ENCODE data around the gene MEAF6.

MEAF6 gene

DNA sequence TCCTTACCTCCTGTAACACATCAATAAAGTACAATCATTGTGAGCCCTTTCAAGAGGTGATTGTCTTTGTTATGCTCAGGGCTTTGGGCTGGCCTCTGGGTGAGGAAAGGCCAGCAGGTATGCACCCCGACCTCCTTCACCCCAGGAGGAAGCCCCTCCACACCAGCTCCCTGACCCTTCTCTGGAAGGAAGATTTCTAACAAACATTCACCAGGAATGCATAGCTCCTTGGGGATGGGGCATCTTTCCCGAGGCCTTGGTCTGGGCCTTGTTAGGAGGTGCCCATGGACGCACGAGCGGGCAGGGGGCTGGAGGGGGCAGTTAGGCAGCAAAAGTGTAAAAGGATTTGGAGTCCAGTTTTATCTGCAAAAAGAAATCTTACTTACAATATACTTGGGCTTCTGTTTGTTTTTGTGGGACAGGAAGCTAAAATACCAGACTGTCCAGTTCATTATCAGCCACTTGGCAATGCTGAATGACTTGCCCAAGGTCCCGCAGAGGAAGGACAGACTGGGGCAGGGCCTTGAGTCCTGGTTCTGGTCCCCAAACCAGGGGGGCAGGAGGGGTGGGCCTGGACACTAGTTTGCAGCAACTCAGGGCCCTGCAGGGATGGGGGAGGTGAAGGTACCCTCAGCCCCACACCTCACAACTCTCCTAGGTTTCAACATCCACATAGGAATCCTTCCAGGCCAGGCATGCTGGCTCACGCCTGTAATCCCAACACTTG, 30.1 kb downstream of the MEAF6 start:
- no peak for DNase-seq (ENCODE audit: low read depth in 2 of 2)

DNA sequence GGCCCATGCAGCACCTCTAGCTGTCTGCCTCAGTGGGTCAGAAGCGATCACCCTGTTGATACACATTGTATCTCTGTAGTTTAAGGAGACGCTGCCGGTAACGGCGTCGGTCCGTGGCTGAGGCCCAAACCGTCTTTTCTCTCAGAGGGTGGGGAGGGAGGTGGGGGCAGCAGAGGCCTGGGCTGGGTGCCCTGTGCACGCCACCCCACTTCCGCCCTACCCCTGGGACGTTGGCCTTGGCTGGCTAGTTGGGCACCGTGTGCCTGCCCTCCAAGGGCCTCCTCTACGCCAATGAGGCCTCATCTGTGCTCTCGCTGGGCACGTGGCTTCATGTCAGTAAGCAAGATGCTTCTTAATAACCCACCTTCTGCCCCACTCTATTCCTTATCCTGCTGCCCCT, 30.8 kb downstream of the MEAF6 start:
- no peak for DNase-seq (ENCODE audit: low read depth in 2 of 2)

DNA sequence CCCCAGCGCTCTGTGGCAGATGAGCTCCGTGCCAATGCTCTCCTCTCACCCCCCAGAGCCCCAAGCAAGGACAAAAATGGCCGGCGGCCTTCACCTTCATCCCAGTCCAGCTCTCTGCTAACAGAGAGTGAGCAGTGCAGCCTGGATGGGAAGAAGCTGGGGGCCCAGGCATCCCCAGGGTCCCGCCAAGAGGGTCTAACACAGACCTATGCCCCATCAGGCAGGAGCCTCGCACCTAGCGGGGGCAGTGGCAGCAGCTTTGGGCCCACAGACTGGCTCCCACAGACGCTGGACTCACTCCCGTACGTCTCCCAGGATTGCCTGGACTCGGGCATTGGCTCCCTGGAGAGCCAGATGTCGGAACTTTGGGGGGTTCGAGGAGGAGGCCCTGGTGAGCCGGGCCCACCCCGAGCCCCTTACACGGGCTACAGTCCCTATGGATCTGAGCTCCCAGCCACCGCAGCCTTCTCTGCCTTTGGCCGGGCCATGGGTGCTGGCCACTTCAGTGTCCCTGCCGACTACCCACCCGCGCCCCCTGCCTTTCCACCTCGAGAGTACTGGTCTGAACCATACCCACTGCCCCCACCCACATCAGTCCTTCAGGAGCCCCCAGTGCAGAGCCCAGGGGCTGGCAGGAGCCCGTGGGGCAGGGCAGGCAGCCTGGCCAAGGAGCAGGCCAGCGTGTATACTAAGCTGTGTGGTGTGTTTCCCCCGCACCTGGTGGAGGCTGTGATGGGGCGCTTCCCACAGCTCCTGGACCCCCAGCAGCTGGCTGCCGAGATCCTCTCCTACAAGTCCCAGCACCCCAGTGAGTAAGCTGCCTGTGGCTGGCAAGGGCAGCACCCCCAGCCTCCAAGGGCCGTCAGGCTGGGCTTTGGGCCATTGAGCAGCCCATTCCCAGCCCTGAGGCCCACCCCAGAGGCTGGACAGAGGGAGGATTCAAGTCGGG, 31.5 kb downstream of the MEAF6 start:
- no peak for DNase-seq (ENCODE audit: low read depth in 2 of 2)

DNA sequence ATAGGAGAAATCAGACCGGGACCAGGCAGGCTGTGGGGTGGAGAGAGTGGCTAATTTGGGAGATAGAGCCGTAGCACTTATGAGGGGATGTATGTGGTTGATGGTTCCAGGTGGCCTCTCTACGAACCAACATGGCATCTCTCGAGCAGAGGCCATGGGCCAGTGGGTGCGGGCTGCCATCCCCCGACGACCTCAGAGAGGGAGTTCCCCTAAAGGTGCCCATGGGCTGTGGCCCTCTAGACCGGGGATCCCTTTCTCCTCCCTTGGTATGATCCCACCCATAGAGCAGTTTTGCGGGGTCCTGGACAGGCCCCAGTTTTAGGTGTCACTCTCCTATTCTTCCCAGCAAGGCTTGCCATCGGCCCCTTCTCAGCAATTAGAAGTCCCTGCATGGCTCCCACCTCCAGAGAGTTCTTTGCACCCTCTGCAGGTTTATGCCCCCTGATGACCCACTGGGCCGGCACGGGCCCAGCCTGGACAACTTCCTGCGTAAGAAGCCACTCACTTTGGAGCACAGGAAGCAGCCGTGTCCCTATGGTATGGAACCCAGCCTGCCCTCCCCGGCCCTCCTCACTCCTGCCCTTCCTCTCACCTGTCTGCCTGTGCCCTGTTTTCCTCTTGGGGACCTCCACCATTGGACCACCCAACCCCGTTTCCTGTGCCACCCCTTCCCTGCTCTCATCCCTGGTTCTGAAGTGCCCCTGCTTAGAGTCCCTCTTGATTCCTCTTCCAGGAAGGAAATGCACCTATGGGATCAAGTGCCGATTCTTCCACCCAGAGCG, 32.4 kb downstream of the MEAF6 start:
- DNase-seq (ENCODE audit: low read depth in 2 of 2) = no peak

DNA sequence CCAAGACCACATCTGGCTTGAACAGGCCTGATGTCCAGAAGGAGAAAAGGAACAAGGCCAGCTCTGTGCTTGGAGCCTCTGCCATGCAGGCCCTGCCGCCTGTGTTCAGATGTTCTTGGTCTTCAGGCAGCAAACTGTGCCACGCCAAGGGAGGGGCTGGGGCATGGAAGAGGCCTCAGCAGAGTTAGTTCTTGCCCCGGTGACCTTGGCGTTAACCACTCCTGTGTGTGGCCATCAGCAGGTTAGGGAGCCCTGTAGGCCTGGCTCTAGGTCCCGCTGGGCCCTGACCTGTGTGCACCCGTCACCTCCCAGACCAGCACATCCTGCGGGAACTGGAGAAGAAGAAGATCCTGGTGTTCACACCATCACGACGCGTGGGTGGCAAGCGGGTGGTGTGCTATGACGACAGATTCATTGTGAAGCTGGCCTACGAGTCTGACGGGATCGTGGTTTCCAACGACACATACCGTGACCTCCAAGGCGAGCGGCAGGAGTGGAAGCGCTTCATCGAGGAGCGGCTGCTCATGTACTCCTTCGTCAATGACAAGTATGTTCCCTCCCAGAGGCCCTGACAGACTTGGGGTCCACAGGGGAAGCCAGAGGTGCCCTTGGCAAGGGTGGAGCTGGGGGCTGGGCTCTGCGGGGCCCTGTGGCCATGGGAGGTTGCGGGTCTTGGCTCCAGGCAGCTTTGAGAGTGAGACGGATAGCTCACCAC, 33.1 kb downstream of the MEAF6 start:
- no peak for DNase-seq (ENCODE audit: low read depth in 2 of 2)

DNA sequence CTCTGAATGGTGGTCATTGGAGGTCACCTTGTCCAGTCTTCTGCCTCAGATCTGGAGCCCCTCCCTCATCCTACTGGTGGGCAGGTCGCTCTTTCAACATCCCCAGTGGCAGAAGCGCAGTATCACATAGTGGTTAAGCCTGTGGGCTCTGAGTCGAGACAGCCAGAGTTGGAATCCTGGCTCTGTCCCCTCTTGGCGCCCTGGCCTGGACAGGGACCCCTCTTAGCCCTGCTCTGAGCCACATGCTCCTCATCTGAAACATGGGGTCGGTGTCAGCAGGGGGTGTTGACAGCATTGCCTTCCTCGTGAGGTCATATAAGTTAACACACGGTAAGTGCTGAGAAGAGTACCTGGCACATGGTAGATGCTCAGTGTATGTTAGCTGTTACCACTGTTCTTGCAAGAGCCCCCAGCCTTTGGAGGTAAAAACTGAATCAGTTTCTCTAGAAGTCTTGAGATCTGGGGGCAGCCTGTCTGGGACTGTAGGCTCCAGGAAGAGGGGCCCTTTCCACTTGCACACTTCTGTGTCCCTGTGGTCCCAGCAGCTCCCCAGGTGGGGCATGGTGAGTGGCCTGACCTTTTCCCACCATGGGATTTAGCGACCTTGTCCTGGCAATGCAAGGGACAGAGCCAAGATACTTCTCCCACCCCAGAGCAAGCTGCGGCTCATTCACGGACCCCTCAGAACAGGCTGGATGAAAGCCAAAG, 33.8 kb downstream of the MEAF6 start:
- no peak for DNase-seq (ENCODE audit: low read depth in 2 of 2)

DNA sequence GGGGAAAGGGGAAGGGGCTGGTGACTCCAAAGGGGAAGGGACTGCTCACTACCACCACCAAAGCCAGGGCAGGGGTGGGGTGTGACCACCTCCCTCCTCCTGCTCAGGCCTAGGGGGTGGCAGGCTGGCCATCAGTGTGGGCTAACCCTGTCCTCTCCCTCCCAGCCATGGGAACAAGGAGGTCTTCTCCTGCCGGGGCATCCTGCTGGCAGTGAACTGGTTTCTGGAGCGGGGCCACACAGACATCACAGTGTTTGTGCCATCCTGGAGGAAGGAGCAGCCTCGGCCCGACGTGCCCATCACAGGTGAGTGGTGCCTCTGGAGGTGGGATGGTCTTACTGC, 34.5 kb downstream of the MEAF6 start:
- DNase-seq (ENCODE audit: low read depth in 2 of 2) = no peak

DNA sequence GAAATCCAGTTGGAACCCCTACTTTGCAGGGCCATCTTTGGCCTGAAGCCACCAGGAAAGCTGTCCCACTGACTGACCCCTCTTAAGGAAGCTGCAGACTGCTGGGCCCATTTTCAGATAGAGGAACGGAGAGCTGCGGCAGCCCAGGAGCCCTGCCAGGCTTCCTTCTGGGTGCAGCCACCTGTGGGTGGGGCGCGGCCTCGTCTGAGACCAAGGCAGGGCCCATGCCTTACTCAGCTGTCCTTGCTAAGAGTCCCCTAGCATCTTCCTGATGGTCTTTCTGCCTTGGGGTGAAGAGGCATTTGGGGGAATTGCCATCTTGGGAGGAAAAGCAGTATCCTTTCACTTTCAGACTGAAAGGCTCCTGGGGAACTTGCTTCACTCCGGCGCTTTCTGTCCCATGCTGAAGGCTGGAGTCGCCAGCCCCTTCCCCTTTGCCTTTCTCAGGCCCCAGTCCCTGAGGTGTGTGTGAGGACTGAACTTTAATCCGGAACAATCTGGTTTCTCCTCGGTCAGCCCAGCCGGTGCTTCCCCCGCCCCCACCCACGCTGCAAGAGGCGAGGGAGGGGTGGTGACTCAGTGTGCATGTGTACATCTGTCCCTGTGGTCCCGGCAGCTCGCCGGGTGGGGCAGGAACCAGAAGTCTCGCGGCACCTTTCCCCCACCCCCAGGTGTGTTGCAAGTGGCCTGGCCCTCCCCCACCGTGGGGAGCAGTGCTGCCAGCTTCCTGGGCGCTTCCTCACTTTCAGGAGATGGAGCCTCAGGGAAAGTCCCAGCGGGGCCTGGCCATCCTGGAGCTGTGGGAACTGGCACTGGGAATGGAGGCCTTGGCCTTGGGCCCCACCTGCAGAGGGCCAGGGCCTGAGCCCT, 35.1 kb downstream of the MEAF6 start:
- DNase-seq (ENCODE audit: low read depth in 2 of 2) = peak; percentile 89 to 91

DNA sequence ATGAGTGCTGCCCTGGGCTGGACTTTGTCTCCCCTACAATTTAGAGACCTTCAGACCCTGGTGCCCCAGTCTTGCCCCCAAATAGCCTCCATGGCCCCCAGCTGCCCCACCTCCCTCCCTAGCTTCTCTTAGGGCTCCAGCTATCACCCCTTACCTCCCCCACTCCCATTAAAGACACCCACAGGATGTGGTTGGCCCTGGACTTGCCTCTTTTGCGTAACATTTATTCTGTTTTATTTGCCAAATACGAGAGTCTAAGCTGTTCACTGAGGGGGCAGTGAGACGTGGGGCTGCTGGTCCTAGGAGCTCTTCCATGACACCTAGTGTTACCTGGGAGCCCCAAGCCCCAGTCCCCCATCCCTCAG, 35.7 kb downstream of the MEAF6 start:
- no peak for DNase-seq (ENCODE audit: low read depth in 2 of 2)

DNA sequence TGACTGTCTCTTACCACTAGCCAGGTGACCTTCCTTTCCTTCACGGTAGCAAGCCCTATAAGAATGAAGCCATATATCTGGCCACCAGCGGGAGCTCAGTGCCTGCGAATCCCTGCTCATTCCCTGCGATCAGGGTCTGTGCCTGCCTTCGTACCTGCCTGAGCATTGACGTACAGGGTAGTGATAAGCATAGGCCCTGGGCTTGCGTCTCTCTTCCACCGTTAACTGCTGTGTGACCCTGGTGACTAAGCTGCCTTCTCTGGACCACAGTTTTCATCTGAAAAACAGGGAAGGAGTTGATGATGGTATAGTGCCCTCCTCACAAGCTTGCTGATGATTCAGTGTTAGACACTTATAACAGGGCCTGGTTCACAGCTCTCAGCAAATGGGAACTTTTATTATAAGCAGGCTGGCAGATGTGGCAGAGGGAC, 36.1 kb downstream of the MEAF6 start:
- peak in 1 of 2 donors; percentile 55 for DNase-seq (ENCODE audit: low read depth in 2 of 2)

DNA sequence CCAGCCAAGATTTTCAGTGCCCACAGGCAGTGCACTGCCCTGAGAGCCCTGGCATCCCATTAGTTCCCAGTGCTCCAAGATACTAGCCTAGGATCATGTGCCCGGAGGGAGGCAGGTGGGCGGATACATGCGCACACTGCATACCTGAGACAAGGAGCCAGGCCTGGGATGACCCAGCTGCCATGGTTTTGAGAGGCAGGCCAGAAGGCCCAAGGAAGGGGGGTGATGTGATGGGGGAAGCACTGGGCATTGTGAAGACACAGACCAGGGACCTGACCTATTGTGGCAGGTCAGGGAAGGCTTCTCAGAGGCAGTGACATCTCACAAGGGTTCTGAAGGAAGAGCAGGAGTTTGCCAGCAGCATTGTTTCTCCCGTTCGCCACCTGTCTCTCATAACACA, 36.6 kb downstream of the MEAF6 start:
- no peak for DNase-seq (ENCODE audit: low read depth in 2 of 2)

DNA sequence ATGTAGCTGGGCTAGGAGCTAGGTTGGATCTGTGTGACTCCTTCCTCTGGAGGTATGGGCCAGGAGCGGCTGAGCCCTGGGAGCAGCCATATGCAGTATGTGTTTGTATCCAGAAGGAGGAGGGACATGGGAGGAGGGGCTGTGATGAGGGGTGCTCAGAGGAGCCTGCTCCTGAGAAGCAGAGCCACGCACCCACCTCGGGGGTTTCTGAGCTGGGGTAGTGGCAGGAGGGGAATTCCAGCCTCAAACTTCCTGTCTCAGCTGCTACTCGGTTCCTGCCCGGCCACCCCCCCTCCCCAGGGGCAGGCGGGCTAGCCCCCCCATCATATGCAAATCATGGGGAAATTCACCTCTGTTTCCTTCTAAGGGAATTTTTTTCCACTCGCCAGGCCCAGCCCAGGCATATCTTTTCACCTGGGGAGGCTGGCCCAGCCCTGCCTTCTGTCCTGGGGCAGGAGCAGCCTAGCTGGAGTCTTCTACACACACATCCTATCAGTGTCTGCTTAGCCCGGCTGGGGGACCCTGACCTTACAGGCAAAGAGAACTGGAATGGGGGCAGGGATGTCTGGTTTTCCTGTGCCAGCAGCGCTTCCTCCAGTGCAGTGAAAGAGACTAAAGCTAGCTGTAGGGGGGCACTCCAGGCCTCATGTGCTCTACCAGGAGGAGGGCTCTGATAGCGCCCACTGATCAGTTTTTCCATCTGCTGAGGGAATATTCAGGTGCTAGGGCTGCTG, 37.2 kb downstream of the MEAF6 start:
- DNase-seq (ENCODE audit: low read depth in 2 of 2) = peak; percentile 71

DNA sequence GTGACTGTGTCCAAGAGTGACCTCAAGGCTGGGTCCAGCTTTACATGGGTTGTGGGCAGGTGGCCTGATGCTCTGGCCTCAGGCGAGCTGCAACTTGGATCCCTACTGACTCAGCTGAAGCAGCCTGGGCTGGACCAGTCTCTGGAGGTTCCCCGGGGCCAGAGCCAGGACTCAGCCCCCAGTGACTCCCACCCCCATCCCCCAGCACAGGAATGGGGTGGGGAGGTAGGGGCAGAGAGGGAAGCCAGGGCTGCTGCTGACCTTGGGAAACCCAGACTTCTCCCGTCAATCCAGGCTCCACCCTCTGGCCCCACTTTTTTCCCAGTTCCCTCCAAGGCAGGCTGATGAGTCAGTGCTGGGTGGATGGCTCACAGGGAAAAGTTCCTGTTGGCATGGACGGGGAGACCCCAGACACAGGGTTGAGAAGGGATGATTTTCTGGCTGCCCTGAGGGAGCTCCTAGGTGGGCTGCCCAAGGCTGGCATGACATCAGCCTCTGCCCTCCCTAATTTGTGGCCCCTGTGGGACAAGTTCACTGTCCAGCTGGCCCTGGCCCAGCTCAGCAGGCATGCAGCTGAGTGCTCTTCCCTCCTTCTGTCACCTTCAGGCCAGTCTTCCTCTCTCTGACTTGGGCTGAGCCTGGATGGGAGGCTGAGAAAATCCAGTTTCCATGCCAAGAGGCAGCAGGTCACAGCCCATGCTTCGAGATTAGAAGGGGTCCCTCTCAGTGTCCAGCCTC, 37.9 kb downstream of the MEAF6 start:
- DNase-seq (ENCODE audit: low read depth in 2 of 2) = no peak

DNA sequence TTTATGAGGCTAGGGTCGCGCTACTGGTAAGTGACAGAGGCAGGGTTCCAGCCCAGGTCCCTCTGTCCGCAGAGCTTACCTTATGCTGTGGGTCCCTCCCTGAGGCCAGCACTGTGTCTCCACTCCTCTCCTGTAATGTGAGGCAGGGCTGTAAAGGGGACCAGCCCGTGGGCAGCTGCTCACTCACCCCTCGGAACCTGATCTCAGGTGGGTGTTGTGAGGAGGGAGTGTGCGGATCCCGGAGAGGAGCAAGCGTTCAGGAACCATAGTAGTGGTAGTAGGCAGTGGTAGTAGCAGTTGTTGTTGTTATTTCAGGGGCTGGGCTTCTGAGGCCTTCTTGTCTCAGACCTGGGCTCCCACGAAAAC, 38.5 kb downstream of the MEAF6 start:
- DNase-seq (ENCODE audit: low read depth in 2 of 2) = no peak

DNA sequence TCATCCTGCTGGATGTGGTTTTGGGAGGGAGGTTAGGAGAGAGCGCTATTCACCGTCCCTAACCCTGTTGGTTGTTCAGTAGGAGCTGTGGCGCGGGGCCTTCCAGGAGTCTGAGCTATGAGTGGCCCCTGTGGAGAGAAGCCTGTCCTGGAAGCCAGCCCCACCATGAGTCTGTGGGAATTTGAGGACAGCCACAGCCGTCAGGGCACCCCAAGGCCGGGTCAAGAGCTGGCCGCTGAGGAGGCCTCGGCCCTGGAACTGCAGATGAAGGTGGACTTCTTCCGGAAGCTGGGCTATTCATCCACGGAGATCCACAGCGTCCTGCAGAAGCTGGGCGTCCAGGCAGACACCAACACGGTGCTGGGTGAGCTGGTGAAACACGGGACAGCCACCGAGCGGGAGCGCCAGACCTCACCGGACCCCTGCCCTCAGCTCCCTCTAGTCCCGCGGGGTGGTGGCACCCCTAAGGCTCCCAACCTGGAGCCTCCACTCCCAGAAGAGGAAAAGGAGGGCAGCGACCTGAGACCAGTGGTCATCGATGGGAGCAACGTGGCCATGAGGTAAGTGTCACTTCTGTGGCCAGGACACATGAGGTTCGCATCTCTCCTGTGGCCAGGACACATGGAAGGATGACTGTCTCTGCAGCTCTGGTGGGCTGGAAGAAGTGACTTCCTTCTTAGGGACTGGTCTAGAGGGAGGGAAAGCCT, 39.0 kb downstream of the MEAF6 start:
- no peak for DNase-seq (ENCODE audit: low read depth in 2 of 2)

DNA sequence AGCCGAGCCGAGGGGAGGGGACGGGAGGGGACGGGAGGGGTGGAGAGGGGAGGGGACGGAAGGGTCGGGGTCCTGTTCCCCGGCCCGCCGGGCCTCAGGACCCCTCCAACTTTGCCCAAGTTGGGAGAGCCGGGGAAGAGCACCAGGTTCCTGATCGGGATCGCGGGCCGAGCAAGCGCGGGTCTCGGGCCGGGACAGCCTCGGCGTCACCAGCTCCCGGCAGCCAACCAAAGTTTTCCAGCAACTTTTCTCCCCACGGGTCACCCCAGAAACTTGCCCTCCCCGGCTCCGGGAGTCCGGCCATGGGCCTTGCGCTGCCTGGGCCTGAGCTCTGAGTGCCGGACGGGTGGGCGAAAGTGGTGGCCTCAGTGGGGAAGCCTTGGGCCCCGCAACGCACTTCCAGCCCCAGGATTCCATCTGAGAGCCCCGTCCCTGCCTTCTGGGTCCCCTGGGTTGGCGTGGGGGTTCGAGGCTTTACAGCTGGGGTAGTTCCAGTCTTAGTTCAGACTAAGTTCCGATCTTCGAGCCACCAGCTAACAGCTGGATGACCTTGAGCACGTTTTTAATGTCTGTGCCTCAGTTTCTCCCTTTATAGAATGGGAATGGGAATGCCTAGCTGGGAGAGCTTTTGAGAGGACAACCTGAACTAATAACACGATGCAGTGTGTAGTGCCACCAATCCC, 39.7 kb downstream of the MEAF6 start:
- no peak for DNase-seq (ENCODE audit: low read depth in 2 of 2)

DNA sequence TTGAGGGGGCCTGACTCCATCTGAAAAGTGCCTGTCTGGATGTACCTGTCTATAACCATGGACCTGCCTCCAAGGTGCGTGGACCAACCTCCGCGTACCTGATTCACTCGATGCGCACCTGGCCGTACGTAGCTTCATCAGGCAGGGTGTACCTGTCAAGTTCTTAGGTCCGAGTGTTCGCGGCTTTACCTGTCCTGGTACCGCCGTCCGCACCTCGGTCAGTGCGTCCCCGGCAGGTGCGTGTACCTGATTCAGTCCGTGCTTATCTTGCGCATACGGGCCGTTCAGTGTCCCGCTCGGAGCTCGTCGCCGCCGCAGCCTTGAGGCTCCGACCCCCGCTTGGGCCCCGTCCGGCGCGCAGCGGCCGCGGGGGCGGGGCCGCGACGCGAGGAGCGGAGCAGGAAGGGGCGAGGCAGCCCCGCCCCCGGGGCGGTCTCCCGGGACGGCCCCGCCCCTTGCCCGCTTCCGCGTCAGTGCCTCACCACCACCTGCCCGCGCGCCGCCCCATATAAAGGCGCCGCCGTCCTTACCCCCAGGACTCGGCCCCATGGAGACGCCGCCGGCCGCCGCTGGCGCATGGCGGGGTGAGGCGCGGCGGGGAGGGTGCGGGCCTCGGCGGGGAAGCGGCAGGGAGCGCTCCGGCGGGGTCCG, 40.4 kb downstream of the MEAF6 start, which contains the start of gene ZC3H12A:
Gene ZC3H12A, plus strand, starts transcription at position 535 of the 651 bp plus-strand sequence. CDS start 917 bp downstream, outside the sequence.
- DNase-seq (ENCODE audit: low read depth in 2 of 2) = peak; percentile 87 to 91

Measured in stimulated activated CD4-positive, alpha-beta T cell treated with anti-CD3 and anti-CD28 coated beads, Interleukin-15, amount 100 ng/mL, for 48 hours (primary cell).